GM12878 (cell line): Measurements from ENCODE around the gene FAM234B. TPM values are rescaled to one million over a fixed set of nuclear protein-coding genes. Genes with fewer than 3 reads are reported as not detected.

Experiments used
- CEBPZ ChIP-seq: fragments of 150-350 bp; IDR thresholded peaks from 2 replicates; pipeline ENCODE4 v1.6.1; 2016; ENCODE audit warnings: low read depth, low read length
- CHD1 ChIP-seq: IDR thresholded peaks from 2 replicates; pipeline ENCODE4 v1.6.1; 2012; ENCODE audit warnings: low read depth, low read length, improper control_type of control experiment
- E4F1 ChIP-seq: fragments of 450-650 bp; IDR thresholded peaks from 2 replicates; pipeline ENCODE4 v1.6.1; 2018; ENCODE audit warnings: borderline replicate concordance, mild to moderate bottlenecking; ENCODE audit not compliant: partially characterized antibody
- EED ChIP-seq: sonication (generic); IDR thresholded peaks from 2 replicates; pipeline ENCODE4 v1.6.1; 2016; ENCODE audit warnings: antibody characterized with exemption, low read depth
- ESRRA ChIP-seq: IDR thresholded peaks from 2 replicates; pipeline ENCODE4 v1.6.1; 2012; ENCODE audit warnings: mild to moderate bottlenecking, low read length, improper control_type of control experiment
- IRF3 ChIP-seq: fragments of 450-650 bp; IDR thresholded peaks from 2 replicates; pipeline ENCODE4 v1.6.1; 2014; ENCODE audit warnings: mild to moderate bottlenecking
- KAT2A ChIP-seq: conservative IDR thresholded peaks from 2 replicates; pipeline ENCODE4 v1.6.1; 2011; ENCODE audit warnings: low read depth, low read length; ENCODE audit not compliant: control insufficient read depth
- MEF2A ChIP-seq: IDR thresholded peaks from 2 replicates; pipeline ENCODE4 v1.6.1; 2011; ENCODE audit warnings: low read depth, mild to moderate bottlenecking, low read length, moderate library complexity; ENCODE audit not compliant: insufficient read depth
- MXI1 ChIP-seq: fragments of 150-350 bp; IDR thresholded peaks from 2 replicates; pipeline ENCODE4 v1.6.1; 2011; ENCODE audit warnings: low read depth, mild to moderate bottlenecking, inconsistent platforms, low read length, improper control_type of control experiment
- NFYA ChIP-seq: IDR thresholded peaks from 2 replicates; pipeline ENCODE4 v1.6.1; 2011; ENCODE audit warnings: low read depth, mild to moderate bottlenecking, low read length, improper control_type of control experiment, borderline replicate concordance
- STAT1 ChIP-seq: fragments of 450-650 bp; conservative IDR thresholded peaks from 2 replicates; pipeline ENCODE4 v1.6.1; 2014; ENCODE audit warnings: antibody characterized with exemption, mild to moderate bottlenecking
- SUPT20H ChIP-seq: IDR thresholded peaks from 2 replicates; pipeline ENCODE4 v1.6.1; 2011; ENCODE audit warnings: low read depth, mild to moderate bottlenecking, low read length, moderate library complexity, borderline replicate concordance; ENCODE audit not compliant: control insufficient read depth
- TCF12 ChIP-seq: IDR thresholded peaks from 2 replicates; pipeline ENCODE4 v1.6.1; 2011; ENCODE audit warnings: low read depth, mild to moderate bottlenecking, low read length
- TCF3 ChIP-seq: IDR thresholded peaks from 2 replicates; pipeline ENCODE4 v1.6.1; 2012; ENCODE audit warnings: low read depth, mild to moderate bottlenecking, low read length, borderline replicate concordance; ENCODE audit not compliant: insufficient read depth
- USF1 ChIP-seq: IDR thresholded peaks from 2 replicates; pipeline ENCODE4 v1.6.1; 2011; ENCODE audit warnings: borderline replicate concordance, low read depth, mild to moderate bottlenecking, moderate library complexity, mixed read lengths, low read length; ENCODE audit not compliant: insufficient read depth; ENCODE audit errors: extremely low read length
- YY1 ChIP-seq: IDR thresholded peaks from 2 replicates; pipeline ENCODE4 v1.6.1; 2011; ENCODE audit warnings: low read depth, mild to moderate bottlenecking, low read length
- ZBTB33 ChIP-seq: fragments of 450-650 bp; IDR thresholded peaks from 2 replicates; pipeline ENCODE4 v1.6.1; 2017; ENCODE audit warnings: mild to moderate bottlenecking
- polyA plus RNA-seq, 11 experiments: library from polyadenylated mRNA; depleted of rRNA in 4 of 11; unstranded in 6 of 11; stranded (reverse) in 5 of 11; fragments of >200 nt; fragmentation: Nextera tagmentation in 4 of 11; fragmentation: Illumina TruSeq in 1 of 11; extraction: Ambion mirVana in 4 of 11; extraction: Trizol in 1 of 11; gene quantifications; 1 replicate in 1 of 11; 2 replicates in 10 of 11; pipeline versions ENCODE4 v1.2.1 to v1.2.3, GENCODE V29; 2011 to 2016; ENCODE audit warnings: inconsistent platforms in 2 of 11, missing spikeins in 2 of 11, low read depth in 1 of 11
- total RNA-seq, 4 experiments: library from RNA; depleted of rRNA in 3 of 4; stranded (reverse); fragments of >200 nt in 3 of 4; fragmentation: Illumina TruSeq in 1 of 4; extraction: Trizol in 1 of 4; gene quantifications; 2 replicates each; pipeline versions ENCODE4 v1.2.1 to v1.2.3, GENCODE V29; 2013 to 2021

Gene FAM234B
- total and polyA plus RNA-seq, 10 of the 15 experiments (the other 5 are each of a cell fraction or from before 2014, with no cell fraction given), result 0.09 to 2.8 (median 0.18) TPM

GRCh38 chr12:13044002-13044905, at the start of gene FAM234B (continued):
- TF ChIP-seq CEBPZ (no peak), TCF12 (no peak), MXI1 (0 out of 2 replicates have a peak, but pooled peaks have one; percentile 29), TCF3 (no peak), CHD1 (no peak), KAT2A (no peak), USF1 (no peak), E4F1 (no peak), EED (no peak), NFYA (no peak), YY1 (peak; percentile 97), IRF3 (no peak), ESRRA (no peak), ZBTB33 (no peak), MEF2A (no peak), STAT1 (no peak), SUPT20H (no peak)
